BLaER1 treated with 17β-estradiol and CSF1 and Interleukin-3, amounts not matched to agents 10 nM and 100 nM (cell line): ENCODE data around the gene TNK1.
"Not testable (repeated sequence)": the region's sequence is repeated elsewhere in the genome, so short reads cannot be mapped to it uniquely, and the experiment has no call there.

Experiments
- H3K27ac ChIP-seq, 11 experiments: shearing (Covaris generic); formaldehyde crosslinking; 2 replicates each; pipeline ENCODE4 v1.8.1; 2022
- H3K27me3 ChIP-seq, 11 experiments: shearing (Covaris generic); formaldehyde crosslinking; 2 replicates each; pipeline ENCODE4 v1.8.1; 2022
- H3K36me3 ChIP-seq, 11 experiments: shearing (Covaris generic); formaldehyde crosslinking; 2 replicates each; pipeline ENCODE4 v1.8.1; 2022
- H3K4me1 ChIP-seq, 10 experiments: shearing (Covaris generic); formaldehyde crosslinking; 2 replicates each; pipeline ENCODE4 v1.8.1; 2022
- H3K4me2 ChIP-seq, 11 experiments: shearing (Covaris generic); formaldehyde crosslinking; 2 replicates each; pipeline ENCODE4 v1.8.1; 2022
- H3K4me3 ChIP-seq, 10 experiments: shearing (Covaris generic); formaldehyde crosslinking; 2 replicates each; pipeline ENCODE4 v1.8.1; 2022
- H3K9ac ChIP-seq, 11 experiments: shearing (Covaris generic); formaldehyde crosslinking; 2 replicates each; pipeline ENCODE4 v1.8.1; 2022
- H3K9me3 ChIP-seq, 11 experiments: shearing (Covaris generic); formaldehyde crosslinking; replicated peaks in 1 of 11; 2 replicates each; pipeline ENCODE4 v1.8.1; 2022
- H4K20me1 ChIP-seq, 11 experiments: shearing (Covaris generic); formaldehyde crosslinking; 2 replicates each; pipeline ENCODE4 v1.8.1; 2022
- Cebpa-rat ChIP-seq, 11 experiments: shearing (Covaris generic); IDR thresholded peaks; 2 replicates each; pipeline ENCODE4 v1.8.1; 2022

TNK1 gene

GRCh38 chr17:7380855-7381683 lies at the start of gene TNK1:
TSS of gene TNK1 (plus strand) at chr17:7381089. CDS start at chr17:7382927, 1,838 bp downstream.
- Histone ChIP-seq H3K9ac (no peak within 1 kb of the TSS), H3K4me1 (peaks cover 13 to 17% (median 14%) of the 10 kb centered on the region in 10 experiments), H4K20me1 (peaks cover 0 to 38% (median 7%) of the 10 kb centered on the region in 11 experiments; a peak in 7 of 22 replicates), H3K27me3 (peaks cover 58 to 65% (median 61%) of the 10 kb centered on the region in 11 experiments), H3K4me3 (no peak within 1 kb of the TSS), H3K36me3 (peaks cover 0 to 2% (median 0%) of the 10 kb centered on the region in 11 experiments; a peak in 1 of 22 replicates), H3K4me2 (no peak within 1 kb of the TSS), H3K27ac (no peak within 1 kb of the TSS), H3K9me3 (peaks cover 12 to 23% (median 18%) of the 10 kb centered on the region in 11 experiments)
- TF ChIP-seq Cebpa-rat (IDR thresholded peaks at IDR 0.05): no peak

DNA sequence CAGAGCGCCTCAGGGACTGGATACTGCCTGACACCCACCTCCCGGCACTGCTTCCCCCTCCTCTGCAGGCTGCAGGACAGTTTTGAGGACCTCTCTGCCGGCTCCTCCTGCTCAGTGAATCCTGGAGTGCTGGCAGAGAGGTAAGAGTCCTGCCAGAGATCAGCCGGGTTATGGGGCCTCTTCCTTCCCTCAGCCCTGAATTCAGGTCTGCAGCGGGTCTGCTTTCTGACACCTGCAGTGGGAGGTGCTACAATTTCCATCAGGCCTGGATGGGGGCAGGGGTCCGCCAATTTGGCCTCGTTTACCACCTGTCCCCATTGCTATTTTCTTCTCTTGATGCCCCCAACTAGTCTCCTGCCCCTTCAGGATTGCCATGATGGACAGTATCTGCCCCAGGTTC lies 48.8 kb upstream of the TNK1 start:
- H3K9ac ChIP-seq: peak overlapping the region in 6 of 11 experiments; percentile 21 to 38 (median 24); a peak in 5 of 22 replicates
- H3K4me1 ChIP-seq: peaks cover 57 to 83% (median 79%) of the 10 kb centered on the region in 10 experiments
- TF ChIP-seq Cebpa-rat (IDR thresholded peaks at IDR 0.05): no peak
- H4K20me1 ChIP-seq: peaks cover 0 to 4% (median 0%) of the 10 kb centered on the region in 11 experiments; a peak in 1 of 22 replicates
- no peaks in the 10 kb centered on the region for H3K9me3 ChIP-seq
- H3K4me3 ChIP-seq: peak overlapping the region in 1 of 10 experiments; percentile 24; a peak in 2 of 20 replicates
- H3K27ac ChIP-seq: peak overlapping the region in 5 of 11 experiments; percentile 3 to 51 (median 19); a peak in 4 of 22 replicates
- H3K27me3 ChIP-seq: no peaks in the 10 kb centered on the region
- peak overlapping the region; percentile 63 to 98 (median 93) for H3K4me2 ChIP-seq
- peaks cover 0 to 5% (median 0%) of the 10 kb centered on the region in 11 experiments; a peak in 7 of 22 replicates for H3K36me3 ChIP-seq

- H3K4me3 ChIP-seq: peak overlapping the region in 1 of 10 experiments; percentile 24; a peak in 2 of 20 replicates
- H3K9ac ChIP-seq: peak overlapping the region in 5 of 11 experiments; percentile 21 to 38 (median 25); a peak in 3 of 22 replicates
Observed at GRCh38 chr17:7332600-7333069, 48.3 kb upstream of the TNK1 start.

DNA sequence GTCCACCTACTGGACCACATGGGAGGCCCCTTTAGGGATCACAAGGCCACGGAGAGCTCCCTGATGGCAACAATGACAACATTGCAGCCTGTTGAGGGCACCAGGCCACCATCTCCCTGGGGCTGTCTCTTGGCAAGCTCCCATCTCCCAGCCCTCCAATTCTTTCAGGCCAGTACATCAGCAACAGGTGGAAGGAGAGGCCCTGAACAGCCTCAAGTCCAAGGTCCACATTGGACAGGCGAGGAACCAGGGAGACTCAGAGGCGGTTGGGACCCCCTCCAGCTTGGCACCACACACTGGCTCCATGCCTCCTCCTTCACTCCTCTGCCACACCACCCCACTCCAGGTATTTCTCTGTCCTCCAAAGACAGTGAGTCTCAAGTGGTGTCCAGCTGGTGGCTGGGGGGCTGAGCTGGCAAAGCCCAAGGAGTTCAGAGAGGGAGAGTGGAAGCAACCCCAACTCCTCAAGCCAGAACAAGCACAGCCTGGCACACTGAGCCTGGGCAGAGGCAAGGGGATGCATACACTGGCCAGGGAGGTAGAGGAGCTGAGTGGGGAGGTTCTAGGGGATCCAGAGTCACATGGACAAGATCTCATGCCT lies 45.9 kb upstream of the TNK1 start:
- Histone ChIP-seq H4K20me1 (peaks cover 0 to 24% (median 0%) of the 10 kb centered on the region in 11 experiments; a peak in 3 of 22 replicates), H3K9me3 (no peaks in the 10 kb centered on the region), H3K4me3 (no peak overlapping the region), H3K36me3 (peaks cover 0 to 21% (median 0%) of the 10 kb centered on the region in 11 experiments; a peak in 9 of 22 replicates), H3K4me2 (peak overlapping the region; percentile 95 to 100 (median 99); a peak in 21 of 22 replicates), H3K9ac (peak overlapping the region in 5 of 11 experiments; percentile 67 to 77 (median 76); a peak in 5 of 22 replicates), H3K4me1 (peaks cover 69 to 97% (median 91%) of the 10 kb centered on the region in 10 experiments), H3K27me3 (no peaks in the 10 kb centered on the region), H3K27ac (peak overlapping the region in 8 of 11 experiments; percentile 6 to 83 (median 76); a peak in 15 of 22 replicates)
- TF ChIP-seq Cebpa-rat (IDR thresholded peaks at IDR 0.05): no peak

More at GRCh38 chr17:7332600-7333069, 48.3 kb upstream of the TNK1 start:
- not testable (repeated sequence) for H3K9me3 ChIP-seq, H3K36me3 ChIP-seq, H3K27me3 ChIP-seq, H4K20me1 ChIP-seq
- Histone ChIP-seq H3K4me1 (peaks cover 57 to 83% (median 80%) of the 10 kb centered on the region in 10 experiments), H3K4me2 (peak overlapping the region; percentile 63 to 98 (median 93)), H3K27ac (peak overlapping the region in 3 of 11 experiments; percentile 19 to 51 (median 47); a peak in 4 of 22 replicates)

GRCh38 chr17:7335765-7336164 lies 45.1 kb upstream of the TNK1 start:
- Histone ChIP-seq H3K27ac (peak overlapping the region in 9 of 11 experiments; percentile 42 to 83 (median 75); a peak in 17 of 22 replicates), H3K9ac (peak overlapping the region; percentile 67 to 78 (median 76); a peak in 20 of 22 replicates), H3K4me3 (peak overlapping the region; percentile 56 to 77 (median 63); a peak in 16 of 20 replicates), H3K4me2 (peak overlapping the region; percentile 95 to 100 (median 99)), H3K4me1 (peaks cover 67 to 97% (median 89%) of the 10 kb centered on the region in 10 experiments), H4K20me1 (peaks cover 0 to 30% (median 0%) of the 10 kb centered on the region in 11 experiments; a peak in 4 of 22 replicates), H3K36me3 (peaks cover 0 to 28% (median under 1%) of the 10 kb centered on the region in 11 experiments; a peak in 10 of 22 replicates)
- H3K27me3 ChIP-seq, H3K9me3 ChIP-seq: not testable (repeated sequence)

DNA sequence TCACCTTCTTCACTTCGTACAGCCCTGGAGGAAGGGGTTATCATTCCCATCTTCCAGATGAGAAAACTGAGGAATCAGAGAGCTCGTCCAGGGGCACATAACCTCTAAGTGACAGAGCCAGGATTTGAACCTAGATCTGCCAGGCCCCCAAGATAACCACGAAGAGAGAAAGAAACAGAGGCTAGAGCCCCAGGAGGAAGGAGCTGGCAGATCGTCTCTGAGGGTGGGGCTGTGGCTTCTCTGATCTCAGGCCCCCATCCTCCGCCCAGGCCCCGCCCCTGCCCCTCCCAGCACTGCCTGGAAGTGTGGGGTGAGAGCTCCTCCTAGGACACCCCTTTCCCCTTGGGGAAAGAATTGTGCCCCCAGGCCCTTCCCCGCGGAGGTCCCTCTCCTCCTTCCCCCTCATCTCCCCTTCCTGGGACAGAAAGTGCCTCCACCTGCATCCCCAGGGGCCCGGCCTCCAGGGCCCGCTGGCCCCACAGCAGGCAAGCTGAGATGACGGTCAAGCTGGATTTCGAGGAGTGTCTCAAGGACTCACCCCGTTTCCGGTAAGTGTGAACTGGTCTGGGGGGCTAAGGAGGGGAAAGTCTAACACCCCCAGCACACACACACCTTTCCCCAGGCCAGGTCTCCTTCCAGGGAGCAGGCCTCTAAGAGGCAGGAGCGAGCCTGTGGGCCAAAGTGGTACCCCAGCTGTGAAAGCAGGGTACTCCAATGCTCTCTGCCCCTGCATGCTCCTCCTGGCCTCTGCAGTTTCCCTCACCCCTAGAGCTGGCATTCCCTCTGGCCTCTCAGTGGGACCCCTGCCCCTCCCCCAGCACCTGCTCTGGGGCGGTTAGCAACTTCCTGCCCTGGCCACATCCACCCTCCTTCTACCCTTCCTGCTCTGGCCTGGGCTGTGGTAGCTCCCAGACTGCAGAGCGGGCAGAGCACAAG lies 44.4 kb upstream of the TNK1 start, which contains the start of gene ACAP1:
Gene ACAP1, plus strand, starts transcription at position 290 of the 936 bp plus-strand sequence. Its CDS starts 206 bp downstream, at position 496.
- no peaks in the 10 kb centered on the region for H3K27me3 ChIP-seq
- peaks cover 0 to 36% (median 6%) of the 10 kb centered on the region in 11 experiments; a peak in 15 of 22 replicates for H3K36me3 ChIP-seq
- H3K9ac ChIP-seq: peak within 1 kb of the TSS; percentile 67 to 78 (median 76)
- H3K4me3 ChIP-seq: peak within 1 kb of the TSS; percentile 56 to 77 (median 63)
- H3K27ac ChIP-seq: peak within 1 kb of the TSS; percentile 50 to 83 (median 75); a peak in 20 of 22 replicates
- H4K20me1 ChIP-seq: peaks cover 0 to 37% (median 0%) of the 10 kb centered on the region in 11 experiments; a peak in 6 of 22 replicates
- H3K4me1 ChIP-seq: peaks cover 64 to 90% (median 82%) of the 10 kb centered on the region in 10 experiments
- no peaks in the 10 kb centered on the region for H3K9me3 ChIP-seq
- TF ChIP-seq Cebpa-rat (IDR thresholded peaks at IDR 0.05): no peak
- peak within 1 kb of the TSS; percentile 95 to 100 (median 99) for H3K4me2 ChIP-seq

DNA sequence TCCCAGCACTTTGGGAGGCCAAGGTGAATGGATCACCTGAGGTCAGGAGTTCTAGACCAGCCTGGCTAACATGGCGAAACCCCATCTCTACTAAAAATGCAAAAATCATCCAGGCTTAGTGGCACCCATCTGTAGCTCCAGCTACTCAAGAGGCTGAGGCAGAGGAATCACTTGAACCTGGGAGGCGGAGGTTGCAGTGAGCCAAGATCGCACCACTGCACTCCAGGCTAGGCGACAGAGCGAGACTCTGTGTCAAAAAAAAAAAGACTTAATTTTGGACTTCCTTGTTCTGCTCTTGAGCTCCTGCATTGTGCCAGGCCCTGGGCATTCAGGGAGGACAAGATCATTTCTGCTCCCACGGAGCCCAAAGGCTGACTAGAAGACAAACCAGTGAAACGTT lies 43.3 kb upstream of the TNK1 start:
- Histone ChIP-seq H4K20me1 (peaks cover 0 to 43% (median 0%) of the 10 kb centered on the region in 11 experiments; a peak in 6 of 22 replicates), H3K27ac (peak overlapping the region in 8 of 11 experiments; percentile 65 to 83 (median 76); a peak in 16 of 22 replicates), H3K4me2 (peak overlapping the region; percentile 95 to 100 (median 99)), H3K4me1 (peaks cover 55 to 79% (median 71%) of the 10 kb centered on the region in 10 experiments), H3K4me3 (peak overlapping the region; percentile 56 to 77 (median 63); a peak in 16 of 20 replicates), H3K9ac (peak overlapping the region; percentile 3 to 77 (median 75); a peak in 18 of 22 replicates), H3K36me3 (peaks cover 0 to 47% (median 17%) of the 10 kb centered on the region in 11 experiments; a peak in 18 of 22 replicates)
- H3K9me3 ChIP-seq, H3K27me3 ChIP-seq: not testable (repeated sequence)
